HepG2 (cell line): Measurements from ENCODE around the gene SLC4A5. TPM values are rescaled to one million over a fixed set of nuclear protein-coding genes. Genes with fewer than 3 reads are reported as not detected.

Source experiments
- ATAD3A ChIP-seq: sonication (generic); formaldehyde crosslinking; IDR thresholded peaks from 2 replicates; pipeline ENCODE4 v1.4.0; 2020; ENCODE audit warnings: missing genetic modification reagents
- HNF1B ChIP-seq: sonication (generic); formaldehyde crosslinking; IDR thresholded peaks from 2 replicates; pipeline ENCODE4 v1.5.1; 2020; ENCODE audit warnings: mild to moderate bottlenecking, moderate library complexity, missing genetic modification reagents
- HNF4A ChIP-seq: sonication (generic); formaldehyde crosslinking; IDR thresholded peaks from 2 replicates; pipeline ENCODE4 v1.4.0; 2020; ENCODE audit warnings: missing genetic modification reagents
- HOXA5 ChIP-seq: sonication (generic); formaldehyde crosslinking; IDR thresholded peaks from 2 replicates; pipeline ENCODE4 v1.4.0; 2020; ENCODE audit warnings: missing genetic modification reagents
- ISL2 ChIP-seq: sonication (generic); formaldehyde crosslinking; IDR thresholded peaks from 2 replicates; pipeline ENCODE4 v1.5.0; 2020; ENCODE audit warnings: missing genetic modification reagents
- KAT2B ChIP-seq: fragments of 150-350 bp; IDR thresholded peaks from 2 replicates; pipeline ENCODE4 v1.6.1; 2014; ENCODE audit warnings: low read depth, low read length, borderline replicate concordance
- NCOR1 ChIP-seq: fragments of 200-600 bp; sonication (generic); IDR thresholded peaks from 2 replicates; pipeline ENCODE4 v1.7.0; 2017; ENCODE audit warnings: antibody characterized with exemption, low read length, borderline replicate concordance
- RCOR2 ChIP-seq: IDR thresholded peaks from 2 replicates; pipeline ENCODE4 v1.6.1; 2016; ENCODE audit warnings: missing biosample characterization, missing genetic modification reagents
- RFXANK ChIP-seq: IDR thresholded peaks from 2 replicates; pipeline ENCODE4 v1.6.1; 2016
- SMAD9 ChIP-seq: sonication (generic); formaldehyde crosslinking; IDR thresholded peaks from 2 replicates; pipeline ENCODE4 v1.5.1; 2020; ENCODE audit warnings: mild to moderate bottlenecking, missing genetic modification reagents
- SP1 ChIP-seq, 2 experiments: fragments of 450-650 bp in 1 of 2; sonication (generic) in 1 of 2; formaldehyde crosslinking in 1 of 2; IDR thresholded peaks; 2 replicates each; pipeline versions ENCODE4 v1.4.0 to v1.6.1; 2016 to 2020; ENCODE audit warnings: missing genetic modification reagents in 1 of 2
- SRF ChIP-seq: IDR thresholded peaks from 2 replicates; pipeline ENCODE4 v1.6.1; 2011; ENCODE audit warnings: mild to moderate bottlenecking, low read depth, low read length, moderate library complexity
- STAT5B ChIP-seq: sonication (generic); formaldehyde crosslinking; IDR thresholded peaks from 2 replicates; pipeline ENCODE4 v1.4.0; 2020; ENCODE audit warnings: missing genetic modification reagents
- ZBTB26 ChIP-seq: IDR thresholded peaks from 2 replicates; pipeline ENCODE4 v1.6.1; 2016; ENCODE audit warnings: missing compliant biosample characterization, missing genetic modification reagents, borderline replicate concordance
- ZNF253 ChIP-seq: sonication (generic); formaldehyde crosslinking; IDR thresholded peaks from 2 replicates; pipeline ENCODE4 v1.8.0; 2022; ENCODE audit warnings: mild to moderate bottlenecking, missing genetic modification reagents, borderline replicate concordance
- ZNF337 ChIP-seq: sonication (generic); formaldehyde crosslinking; IDR thresholded peaks from 2 replicates; pipeline ENCODE4 v1.5.1; 2020; ENCODE audit warnings: missing genetic modification reagents, low read depth, mild to moderate bottlenecking, borderline replicate concordance
- ZNF362 ChIP-seq: sonication (generic); formaldehyde crosslinking; IDR thresholded peaks from 2 replicates; pipeline ENCODE4 v1.4.0; 2020; ENCODE audit warnings: missing genetic modification reagents, mild to moderate bottlenecking, borderline replicate concordance
- ZNF629 ChIP-seq: sonication (generic); formaldehyde crosslinking; conservative IDR thresholded peaks from 2 replicates; pipeline ENCODE4 v1.5.0; 2020; ENCODE audit warnings: missing genetic modification reagents
- ZNF644 ChIP-seq: IDR thresholded peaks from 2 replicates; pipeline ENCODE4 v1.6.1; 2016; ENCODE audit warnings: low read depth
- ZNF770 ChIP-seq: sonication (generic); formaldehyde crosslinking; IDR thresholded peaks from 2 replicates; pipeline ENCODE4 v1.5.0; 2020; ENCODE audit warnings: mild to moderate bottlenecking, missing genetic modification reagents
- ZNF784 ChIP-seq: sonication (generic); formaldehyde crosslinking; IDR thresholded peaks from 2 replicates; pipeline ENCODE4 v1.5.1; 2020; ENCODE audit warnings: missing genetic modification reagents, mild to moderate bottlenecking, borderline replicate concordance
- ZNF816 ChIP-seq: sonication (generic); formaldehyde crosslinking; IDR thresholded peaks from 2 replicates; pipeline ENCODE4 v1.8.0; 2022; ENCODE audit warnings: missing genetic modification reagents, mild to moderate bottlenecking, borderline replicate concordance
- polyA plus RNA-seq, 8 experiments: library from polyadenylated mRNA; depleted of rRNA in 3 of 8; stranded (reverse) in 7 of 8; unstranded in 1 of 8; fragments of >200 nt; fragmentation: Illumina TruSeq in 4 of 8; extraction: Trizol in 4 of 8; gene quantifications; 2 replicates each; pipeline versions ENCODE4 v1.2.1 to v1.2.3, GENCODE V29; 2011 to 2016; ENCODE audit warnings: low read depth in 4 of 8, missing spikeins in 1 of 8, mixed read lengths in 1 of 8; ENCODE audit not compliant: insufficient read depth in 1 of 8
- total RNA-seq, 5 experiments: library from RNA; depleted of rRNA; stranded (reverse); fragments of >200 nt; fragmentation: Illumina TruSeq; extraction: Trizol; gene quantifications; 2 replicates each; pipeline ENCODE4 v1.2.3, GENCODE V29; 2016; ENCODE audit warnings: low read depth in 1 of 5

SLC4A5 gene
- total and polyA plus RNA-seq, 2 of the 13 experiments (the other 11 are each of a cell fraction or from before 2014, with no cell fraction given), result 0.50 TPM; not detected in 1

- TF ChIP-seq ZNF784 (CRISPR knock-in tag) (peak; percentile 44; the same call in 1 of the 2 replicates), HNF1B (CRISPR knock-in tag) (no peak), SMAD9 (CRISPR knock-in tag) (no peak), NCOR1 (peak; percentile 32; the same call in 1 of the 2 replicates), ZNF644 (0 out of 2 replicates have a peak, but pooled peaks have one; percentile 0), SRF (no peak), KAT2B (no peak), ATAD3A (CRISPR knock-in tag) (no peak), RFXANK (CRISPR knock-in tag) (0 out of 2 replicates have a peak, but pooled peaks have one; percentile 14), ZNF816 (peak; percentile 46; the same call in 1 of the 2 replicates), HNF4A (CRISPR knock-in tag) (peak; percentile 54), ZBTB26 (CRISPR knock-in tag) (0 out of 2 replicates have a peak, but pooled peaks have one; percentile 2), ISL2 (0 out of 2 replicates have a peak, but pooled peaks have one; percentile 7), SP1 (IDR thresholded peaks at IDR 0.05) (no peak), SP1 (CRISPR knock-in tag; IDR thresholded peaks at IDR 0.05) (no peak), RCOR2 (CRISPR knock-in tag) (peak; percentile 25; the same call in 1 of the 2 replicates), STAT5B (CRISPR knock-in tag) (no peak), ZNF253 (no peak), ZNF770 (CRISPR knock-in tag) (peak; percentile 98), ZNF337 (CRISPR knock-in tag) (0 out of 2 replicates have a peak, but pooled peaks have one; percentile 56), ZNF629 (CRISPR knock-in tag) (0 out of 2 replicates have a peak, but pooled peaks have one; percentile 5), ZNF362 (CRISPR knock-in tag) (peak; percentile 76; the same call in 1 of the 2 replicates), HOXA5 (no peak)
Observed at GRCh38 chr2:74179063-74179865, 164.0 kb downstream of the SLC4A5 start (continued).
